Head of caudate nucleus (tissue), 42 donors: ENCODE data around the gene COA5.
A peak's percentile ranks its signal among the peaks of the same experiment; 100 is the strongest.

ENCODE experiments used
- DNase-seq, 42 donors: peaks; one replicate each; pipeline versions ENCODE4 v3.0.0 to v3.0.0-alpha.2; 2020 to 2021; ENCODE audit warnings: mixed read lengths in 7 of 42
- intact Hi-C: fragments of 100-400 bp; cut with DNase I; formaldehyde crosslinking; loops from one replicate; pipeline ENCODE4 v1.15.0; 2022

Gene COA5, protein sequence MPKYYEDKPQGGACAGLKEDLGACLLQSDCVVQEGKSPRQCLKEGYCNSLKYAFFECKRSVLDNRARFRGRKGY

DNA sequence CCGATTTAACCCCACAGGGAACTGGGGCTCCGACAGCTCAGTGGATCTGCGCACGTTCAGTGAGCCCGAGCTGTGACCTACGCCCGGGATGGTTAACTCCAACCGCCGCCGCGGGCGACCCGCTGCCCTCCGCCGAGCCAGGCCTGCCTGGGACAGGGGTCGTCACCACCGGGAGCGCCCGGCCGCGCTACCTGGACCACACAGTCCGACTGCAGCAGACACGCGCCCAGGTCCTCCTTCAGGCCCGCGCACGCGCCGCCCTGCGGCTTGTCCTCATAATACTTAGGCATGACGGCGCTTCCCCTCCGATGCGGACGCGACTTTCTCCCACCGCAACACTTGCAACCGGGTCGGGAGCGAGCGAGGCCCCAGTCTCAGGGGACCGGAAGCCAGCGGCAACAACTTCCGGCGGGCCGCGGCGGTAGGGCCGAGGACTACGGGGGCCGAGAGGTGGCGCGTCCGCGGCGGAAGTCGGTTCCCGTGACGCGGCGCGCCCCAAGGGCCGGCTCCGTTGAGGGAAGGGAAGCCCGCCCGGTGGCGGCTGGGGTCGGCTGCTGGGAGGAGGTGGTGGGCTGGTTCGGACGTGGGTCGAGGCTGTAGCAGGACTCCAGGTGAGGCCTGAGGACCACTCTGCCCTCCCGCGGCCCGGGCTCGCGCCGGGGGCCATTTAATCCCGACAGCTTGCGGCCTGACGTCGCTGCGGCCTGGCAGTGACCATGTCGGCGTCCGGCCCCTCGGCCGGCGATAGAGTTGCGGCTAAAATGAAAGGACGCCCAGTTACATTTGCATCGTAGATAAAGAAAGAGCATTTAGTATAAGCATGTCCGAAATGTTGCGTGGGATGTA, at the start of gene COA5, which contains the start of gene UNC50:
Gene COA5 (minus strand): TSS at position 397 of the 846 bp plus-strand sequence. CDS start 107 bp downstream, at position 290.
Gene UNC50 (plus strand): TSS at position 474 of the 846 bp plus-strand sequence. CDS start 1,171 bp downstream, outside the sequence.
- DNase-seq, result peak; percentile 46 to 96 (median 90)
- intact Hi-C loops, result no loop called here

DNA sequence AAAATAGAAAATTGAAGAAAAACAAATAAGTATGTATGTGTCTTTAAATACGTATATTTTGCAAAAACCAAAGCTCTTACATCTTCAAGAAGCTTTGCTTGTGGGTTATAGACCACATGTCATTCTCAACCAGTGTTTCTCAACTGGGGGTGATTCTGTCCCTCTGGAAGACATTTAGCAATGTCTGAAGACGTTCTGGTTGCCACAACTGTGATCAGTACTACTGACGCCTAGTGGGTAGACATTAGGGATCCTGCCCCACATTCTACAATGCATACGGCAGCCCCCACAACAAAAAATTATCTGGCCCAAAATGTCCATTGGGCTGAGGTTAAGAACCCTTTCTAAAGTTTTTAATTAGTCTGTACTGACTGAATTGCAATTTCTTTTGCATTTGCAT, 48.5 kb upstream of the COA5 start:
- DNase-seq, result no peak
- intact Hi-C loops, result loop anchor here (10.0 kb wide), 1 partner anchor 68 kb away; no protein-coding TSS in a partner anchor

DNA sequence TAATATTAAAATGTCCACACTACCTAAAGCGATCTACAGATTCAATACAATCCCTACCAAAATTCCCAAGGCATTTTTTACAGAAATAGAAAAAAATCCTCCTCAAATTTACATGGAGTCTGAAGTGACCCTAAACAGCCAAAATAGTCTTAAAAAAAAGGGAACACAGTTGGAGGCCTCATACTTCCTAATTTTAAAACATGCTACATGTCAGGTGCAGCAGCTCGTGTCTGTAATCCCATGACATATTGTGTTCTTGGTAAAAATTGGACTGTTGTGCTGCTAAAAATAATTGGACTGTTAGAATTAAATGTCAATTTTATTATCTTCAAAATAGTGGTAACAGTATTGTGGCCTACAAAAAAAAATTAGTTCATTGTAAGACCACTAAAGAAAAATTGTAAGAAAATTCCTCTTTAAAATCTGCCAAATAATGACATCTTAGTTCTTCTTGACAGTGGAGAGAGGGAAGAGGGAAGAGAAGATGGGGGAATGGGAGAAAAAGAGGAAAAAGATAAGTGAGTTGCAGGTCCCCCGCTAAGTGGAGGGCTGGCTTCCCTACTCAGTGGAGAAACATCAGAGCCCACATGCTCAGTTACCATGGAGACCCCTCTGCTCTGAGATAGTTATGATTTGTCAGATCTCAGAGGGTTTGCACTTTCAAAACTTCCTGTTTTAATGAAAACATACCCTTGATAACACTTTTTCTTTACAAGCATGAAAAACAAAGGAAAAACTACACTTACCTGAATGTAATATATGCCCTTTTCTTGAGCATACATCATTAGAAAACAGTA, 46.6 kb upstream of the COA5 start:
- DNase-seq, result no peak

DNA sequence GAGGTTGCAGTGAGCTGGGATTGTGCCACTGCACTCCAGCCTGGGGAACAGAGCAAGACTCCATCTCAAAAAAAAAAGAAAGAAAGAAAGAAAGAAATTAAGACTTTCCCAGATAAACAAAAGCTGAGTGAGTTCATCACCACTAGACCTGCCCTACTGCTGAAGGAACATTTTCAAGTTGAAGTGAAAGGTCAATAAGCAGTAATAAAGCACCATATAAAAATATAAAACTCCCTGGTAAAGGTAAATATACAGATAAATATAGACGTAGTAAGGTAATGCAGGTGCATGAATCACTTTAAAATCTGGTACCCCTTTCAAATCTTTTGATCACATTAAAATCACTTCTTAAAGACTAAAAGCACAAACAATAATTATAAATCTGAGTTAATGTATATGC, 42.7 kb upstream of the COA5 start:
- DNase-seq, result no peak
- intact Hi-C loops, result loop anchor here (10.0 kb wide), 1 partner anchor 74 kb away; no protein-coding TSS in a partner anchor

More for the DNA sequence above, 46.6 kb upstream of the COA5 start:
- intact Hi-C loops, result loop anchor here (10.0 kb wide), 1 partner anchor 70 kb away; no protein-coding TSS in a partner anchor

DNA sequence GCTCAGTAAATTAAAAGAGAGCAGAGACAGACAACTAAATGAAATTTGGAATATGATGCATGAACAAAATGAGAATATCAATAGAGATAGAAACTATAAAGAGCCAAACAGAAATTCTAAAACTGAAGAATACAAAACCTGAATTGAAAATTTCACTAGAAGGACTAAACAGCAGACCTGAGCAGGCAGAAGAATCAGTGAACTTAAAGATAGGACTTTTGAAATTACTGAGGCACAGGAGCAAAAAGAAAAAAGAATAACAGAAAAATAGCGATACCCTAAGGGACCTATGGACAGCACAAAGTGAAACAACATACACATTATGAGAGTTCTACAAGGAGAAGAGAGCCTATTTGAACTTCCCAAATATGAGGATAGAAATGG, 41.7 kb upstream of the COA5 start:
- intact Hi-C loops, result loop anchor here (2.0 to 10.0 kb wide), 2 partner anchors 75 to 189 kb away; no protein-coding TSS in a partner anchor
- DNase-seq, result no peak

DNA sequence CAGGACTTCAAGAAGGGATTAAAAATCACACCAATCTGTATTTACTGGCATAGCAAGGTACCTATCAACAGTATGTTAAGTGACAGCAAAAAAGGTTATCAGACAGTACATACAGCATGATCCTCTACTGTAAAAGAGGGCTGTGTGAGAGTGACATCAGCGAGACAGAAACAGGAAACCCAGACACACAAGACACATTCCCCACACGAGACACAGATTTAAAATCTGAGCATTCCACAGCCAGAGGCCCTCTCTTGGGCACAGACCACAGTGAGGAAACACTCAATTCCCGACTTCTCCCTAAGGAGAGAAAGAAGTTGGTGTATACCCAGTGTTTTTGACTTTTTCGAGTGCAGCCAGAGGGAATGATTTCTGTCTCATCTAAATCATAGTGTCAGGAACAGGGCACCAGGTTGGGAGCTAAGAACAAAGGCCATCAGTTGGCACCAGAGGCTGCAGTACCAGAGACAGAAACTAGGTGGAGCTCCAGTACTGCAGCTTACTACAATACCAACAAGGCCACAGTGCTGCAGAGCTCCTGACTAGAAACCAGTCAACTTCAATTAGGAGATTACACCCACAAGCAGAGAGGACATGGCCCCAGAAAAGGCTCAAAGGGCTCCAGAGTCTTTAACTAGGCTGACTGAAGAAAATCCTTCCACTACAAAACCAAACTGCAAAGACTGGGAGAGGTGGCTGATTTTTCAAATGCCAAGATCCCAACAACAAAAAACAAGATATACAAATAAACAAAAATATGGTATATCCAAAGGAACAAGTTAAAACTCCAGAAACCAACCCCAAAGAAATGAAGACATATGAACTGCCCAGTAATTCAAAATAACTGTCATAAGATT, 41.1 kb upstream of the COA5 start:
- intact Hi-C loops, result loop anchor here (2.0 kb wide), 1 partner anchor 189 kb away; no protein-coding TSS in a partner anchor
- DNase-seq, result peak; percentile 47 to 95 (median 87)

DNA sequence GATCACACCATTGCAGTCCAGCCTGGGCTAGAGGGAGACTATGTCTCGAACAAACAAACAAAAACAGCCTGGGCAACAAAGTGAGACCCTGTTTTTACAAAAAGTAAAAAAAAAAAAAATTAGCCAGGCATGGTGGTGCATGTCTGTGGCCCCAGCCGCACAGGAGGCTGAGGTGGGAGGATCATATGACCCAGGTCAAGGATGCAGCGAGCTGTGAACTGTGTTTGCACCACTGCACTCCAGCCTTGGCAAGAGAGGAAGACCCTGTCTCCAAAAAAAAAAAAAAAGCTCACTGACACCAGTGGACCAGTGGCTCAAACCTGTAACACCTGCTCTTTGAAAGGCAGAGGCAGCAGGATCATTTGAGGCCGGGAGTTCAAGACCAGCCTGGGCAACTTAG, 40.1 kb upstream of the COA5 start:
- intact Hi-C loops, result loop anchor here (2.0 kb wide), 1 partner anchor 190 kb away; no protein-coding TSS in a partner anchor

DNA sequence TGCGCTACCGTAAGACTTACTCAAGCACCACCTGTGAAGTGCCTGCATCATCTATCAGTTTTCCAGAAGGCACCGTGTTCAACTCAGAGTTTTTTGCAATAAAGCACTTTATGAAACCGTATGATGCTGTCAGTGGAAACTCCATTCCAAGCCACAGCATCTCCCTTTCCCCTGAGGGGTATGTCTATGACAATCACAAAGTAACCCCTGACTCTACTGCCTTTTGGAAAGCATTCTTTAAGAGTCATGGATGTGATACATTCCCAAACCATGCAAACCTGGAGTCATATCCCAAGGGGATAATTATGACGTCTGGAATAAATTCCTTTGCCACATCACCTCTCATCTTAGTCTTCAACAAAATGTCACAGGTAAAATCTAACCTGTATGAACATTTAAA, 39.3 kb upstream of the COA5 start:
- intact Hi-C loops, result loop anchor here (2.0 kb wide), 1 partner anchor 191 kb away; no protein-coding TSS in a partner anchor
- no peak for DNase-seq

More for the DNA sequence above, 40.1 kb upstream of the COA5 start:
- DNase-seq, result no peak

- no peak for DNase-seq
- intact Hi-C loops, result no loop called here
These were observed 35.3 kb upstream of the COA5 start for GRCh38 chr2:98643496-98644100.

DNA sequence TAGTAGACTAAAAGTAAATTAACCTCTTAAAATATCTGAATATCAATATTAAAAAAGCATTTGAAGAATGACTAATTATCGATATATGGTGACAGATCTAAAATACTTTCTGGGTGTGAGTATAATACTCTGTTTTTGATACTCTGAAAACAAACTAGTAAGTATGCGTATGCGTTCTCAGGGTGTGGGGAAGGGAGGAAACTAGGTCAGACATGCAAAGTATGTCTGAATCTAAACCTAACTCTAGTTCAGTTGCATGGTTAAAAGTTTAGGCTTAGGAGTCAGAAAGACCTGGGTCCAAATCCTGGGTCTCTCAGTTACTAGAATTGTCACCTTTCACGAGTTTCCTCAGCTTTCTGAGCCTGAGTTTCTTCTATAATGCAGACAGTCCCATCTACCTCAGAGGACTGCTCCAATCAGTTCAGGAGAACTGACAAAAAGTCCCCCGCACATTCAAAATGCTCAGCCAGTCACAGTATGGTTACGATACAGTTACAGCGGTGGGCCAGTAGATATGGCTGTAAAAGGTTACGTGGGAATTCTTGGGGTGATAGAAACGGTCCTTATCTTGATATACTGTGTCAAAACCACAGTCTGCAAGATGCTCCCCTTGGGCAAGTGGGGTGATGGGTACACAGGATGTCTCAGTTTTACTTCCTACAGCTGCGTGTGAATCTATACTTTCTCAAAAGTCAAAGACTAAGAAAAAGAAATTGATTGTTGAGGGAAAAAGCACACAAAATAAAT, 29.3 kb upstream of the COA5 start:
- intact Hi-C loops, result no loop called here
- DNase-seq, result no peak

GRCh38 chr2:98634406-98635092, 26.2 kb upstream of the COA5 start:
- intact Hi-C loops, result no loop called here
- no peak for DNase-seq

- intact Hi-C loops, result no loop called here
These were observed 24.0 kb upstream of the COA5 start for GRCh38 chr2:98632351-98632750.

GRCh38 chr2:98623657-98624056, 15.3 kb upstream of the COA5 start:
- DNase-seq, result peak in 19 of 42 donors; percentile 13 to 70 (median 36)
- intact Hi-C loops, result no loop called here

More at GRCh38 chr2:98632351-98632750, 24.0 kb upstream of the COA5 start:
- no peak for DNase-seq

DNA sequence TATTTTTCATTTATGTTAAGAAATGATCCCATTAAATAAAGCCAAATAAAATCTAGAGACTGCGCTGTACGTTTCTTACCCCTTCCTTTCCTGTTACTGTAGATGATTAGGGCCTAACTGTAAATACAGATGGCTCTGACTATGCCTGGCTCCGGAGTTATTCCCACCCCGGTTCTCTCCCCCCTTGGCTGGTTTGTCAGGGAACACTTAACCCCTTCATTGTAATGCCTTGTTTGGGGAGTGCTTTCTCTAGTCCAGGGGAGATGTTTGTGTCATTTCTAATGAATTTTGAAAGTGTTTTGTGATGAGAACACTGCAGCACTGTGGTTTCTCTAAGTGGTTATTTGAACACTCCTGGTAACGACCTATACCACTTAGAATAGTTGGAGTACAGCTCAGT, 8.8 kb upstream of the COA5 start:
- DNase-seq, result no peak

GRCh38 chr2:98615481-98615880, 7.2 kb upstream of the COA5 start:
- no peak for DNase-seq

More for the DNA sequence above, 8.8 kb upstream of the COA5 start:
- intact Hi-C loops, result no loop called here

GRCh38 chr2:98614024-98614739, 5.9 kb upstream of the COA5 start:
- intact Hi-C loops, result no loop called here

More at GRCh38 chr2:98615481-98615880, 7.2 kb upstream of the COA5 start:
- intact Hi-C loops, result no loop called here

More at GRCh38 chr2:98614024-98614739, 5.9 kb upstream of the COA5 start:
- DNase-seq, result no peak
